ENCODE results near the gene G6PD. TPM values are rescaled to one million over a fixed set of nuclear protein-coding genes. Genes with fewer than 3 reads are reported as not detected.
"Not testable (repeated sequence)": the region's sequence is repeated elsewhere in the genome, so short reads cannot be mapped to it uniquely, and the experiment has no call there.

The G6PD gene
- total RNA-seq, 2 donors from 2014 or later: 51.9 to 55.4 TPM

DNA sequence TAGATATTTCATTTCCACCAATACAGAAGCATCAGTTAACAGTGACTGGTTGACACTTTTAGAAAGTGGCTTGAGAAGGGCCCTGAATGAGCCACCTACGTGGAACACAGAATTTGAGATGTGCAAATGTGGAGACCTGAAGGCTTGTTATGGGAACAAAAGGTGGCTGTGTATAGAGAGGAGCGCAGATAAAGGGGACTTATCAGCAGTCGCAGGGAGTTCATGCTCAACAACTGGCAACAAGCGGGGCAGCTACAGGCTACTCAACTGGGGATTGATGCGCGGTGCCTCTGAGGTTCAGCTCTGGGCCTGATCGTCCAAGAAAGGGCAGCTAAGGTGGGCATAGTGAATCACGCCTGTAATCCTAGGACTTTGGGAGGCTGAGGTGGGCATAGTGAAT is 27.3 kb downstream of the G6PD start:
- intact Hi-C loops (cut with DNase I): loop anchor here in 1 of 2 donors (5.0 kb wide), 1 partner anchor 742 kb away; no protein-coding TSS in a partner anchor
- no peak for DNase-seq (ENCODE audit: low spot score)

- intact Hi-C loops (cut with DNase I): loop anchor here in 1 of 2 donors (5.0 kb wide), 1 partner anchor 740 kb away; no protein-coding TSS in a partner anchor
- no peak for DNase-seq (ENCODE audit: low spot score)
These were observed 29.4 kb downstream of the G6PD start for GRCh38 chrX:154517101-154517781.

GRCh38 chrX:154516656-154517100 is 30.0 kb downstream of the G6PD start:
- no peak for DNase-seq (ENCODE audit: low spot score)
- intact Hi-C loops (cut with DNase I): loop anchor here in 1 of 2 donors (5.0 kb wide), 1 partner anchor 739 kb away; no protein-coding TSS in a partner anchor

GRCh38 chrX:154515966-154516655 is 30.5 kb downstream of the G6PD start, which contains the start of gene FAM3A:
Gene FAM3A (minus strand): TSS chrX:154516232. CDS start chrX:154515772, 460 bp downstream.
- DNase-seq (ENCODE audit: low spot score): peak; percentile 98
- intact Hi-C loops (cut with DNase I): loop anchor here in 1 of 2 donors (5.0 kb wide), 1 partner anchor 739 kb away; no protein-coding TSS in a partner anchor

DNA sequence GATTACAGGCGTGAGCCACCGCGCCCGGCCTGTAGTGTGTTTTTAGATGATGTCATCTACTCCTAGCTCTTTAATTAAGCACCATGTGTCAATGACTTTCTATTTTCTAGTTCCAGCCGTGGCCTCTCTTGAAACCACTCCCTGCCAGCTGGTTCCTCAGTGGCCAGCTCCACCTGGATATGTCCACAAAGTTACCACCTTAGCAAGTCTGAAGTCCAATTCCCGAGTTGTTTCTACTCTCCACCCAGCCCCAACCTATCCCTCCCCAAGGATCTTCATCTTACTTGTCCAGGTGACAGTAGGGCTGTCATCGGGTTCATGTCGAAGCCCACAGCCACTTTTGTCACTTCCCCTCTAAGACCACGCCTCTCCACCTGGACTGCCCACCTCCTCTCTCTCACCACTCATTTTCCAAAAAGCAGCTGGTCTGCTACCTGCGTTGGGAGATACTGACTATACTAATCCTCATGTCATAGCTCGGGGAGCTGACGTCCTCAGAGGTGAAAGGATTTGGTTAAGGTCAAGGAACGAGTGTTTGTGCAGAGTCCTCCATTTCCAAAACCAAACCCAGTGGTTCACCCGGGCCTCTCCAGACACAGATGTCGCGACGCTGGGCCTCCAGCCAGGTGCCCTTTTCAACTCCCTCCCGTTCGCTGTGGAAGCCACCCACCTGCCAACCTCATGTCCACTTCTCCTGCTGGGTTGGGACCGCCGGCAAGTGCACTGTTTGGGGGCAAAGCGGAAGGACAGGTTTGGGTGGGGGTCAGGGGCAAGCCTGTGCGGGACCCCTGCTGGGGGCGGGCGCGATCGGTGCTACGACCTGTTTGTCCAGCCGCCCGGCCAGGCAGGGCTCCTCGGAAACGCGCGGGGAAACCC is 31.3 kb downstream of the G6PD start:
- intact Hi-C loops (cut with DNase I): loop anchor here in 1 of 2 donors (5.0 kb wide), 1 partner anchor 738 kb away; no protein-coding TSS in a partner anchor
- no peak for DNase-seq (ENCODE audit: low spot score)

DNA sequence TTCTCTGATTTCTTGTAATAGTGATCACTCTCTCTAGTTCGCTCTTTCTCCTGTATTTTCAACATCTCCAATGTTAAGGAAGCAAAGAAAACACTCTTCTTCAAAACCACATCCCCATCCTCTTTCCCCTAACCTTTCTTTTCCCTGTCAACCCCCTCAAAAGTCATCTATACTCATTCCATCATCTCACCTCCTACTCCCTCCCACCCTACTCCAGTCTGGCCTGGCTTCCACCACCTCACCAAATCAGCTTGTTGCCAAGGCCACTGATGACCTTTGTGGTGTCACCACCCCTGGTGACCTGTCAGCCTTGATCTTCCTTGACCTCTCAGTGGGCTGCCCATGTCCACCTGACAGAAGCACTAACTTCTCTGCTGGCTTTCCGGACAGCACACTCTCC is 32.9 kb downstream of the G6PD start:
- DNase-seq (ENCODE audit: low spot score): no peak
- intact Hi-C loops (cut with DNase I): no loop called here

DNA sequence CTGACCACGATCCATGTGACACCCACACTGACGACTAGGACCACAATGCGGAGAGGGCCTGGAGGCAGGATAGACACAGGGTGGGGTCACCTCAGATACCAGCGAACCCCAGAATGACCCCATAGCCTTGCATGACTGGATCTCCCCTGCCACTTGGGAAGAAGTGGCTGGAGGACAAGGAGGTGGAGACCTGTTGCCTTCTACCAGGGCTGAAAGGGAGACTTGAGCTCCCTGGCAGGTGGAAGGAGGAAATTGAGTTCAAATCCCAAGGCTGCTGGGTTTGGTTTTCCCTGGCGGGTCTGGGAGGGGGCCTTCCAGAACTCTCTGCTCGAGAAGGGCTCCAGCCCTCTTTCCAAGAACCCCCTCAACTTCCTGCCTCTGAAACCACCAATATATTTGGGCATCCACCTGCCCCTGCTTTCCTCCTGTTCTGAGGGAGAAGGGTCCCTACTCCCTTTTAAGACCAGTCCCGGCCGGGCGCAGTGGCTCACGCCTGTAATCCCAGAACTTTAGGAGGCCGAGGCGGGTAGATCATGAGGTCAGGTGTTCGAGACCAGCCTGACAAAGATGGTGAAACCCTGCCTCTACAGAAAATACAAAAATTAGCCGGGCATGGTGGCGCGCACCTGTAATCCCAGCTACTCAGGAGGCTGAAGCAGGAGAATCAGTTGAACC is 33.6 kb downstream of the G6PD start:
- intact Hi-C loops (cut with DNase I): no loop called here
- no peak for DNase-seq (ENCODE audit: low spot score)

DNA sequence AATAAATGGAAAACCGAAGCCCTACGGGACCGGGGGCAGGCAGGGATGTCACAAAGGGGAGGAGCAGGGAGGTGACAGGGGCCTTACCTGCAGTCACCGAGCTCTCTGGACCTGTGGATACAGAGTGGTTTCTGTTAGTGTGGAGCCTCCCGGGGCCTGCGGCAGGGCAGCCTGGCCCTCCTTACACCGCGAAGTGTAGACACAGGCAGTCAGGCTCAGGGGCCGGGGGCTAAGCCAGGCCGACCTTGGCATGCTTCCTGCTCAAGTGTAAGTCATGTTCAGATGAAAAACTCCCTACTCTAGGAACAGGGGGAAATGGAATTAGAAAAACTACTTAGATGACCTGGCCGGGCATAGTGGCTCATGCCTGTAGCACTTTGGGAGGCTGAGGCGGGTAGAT is 34.9 kb downstream of the G6PD start:
- intact Hi-C loops (cut with DNase I): no loop called here
- no peak for DNase-seq (ENCODE audit: low spot score)

GRCh38 chrX:154509455-154509854 is 37.2 kb downstream of the G6PD start:
- intact Hi-C loops (cut with DNase I): no loop called here
- DNase-seq (ENCODE audit: low spot score): no peak

DNA sequence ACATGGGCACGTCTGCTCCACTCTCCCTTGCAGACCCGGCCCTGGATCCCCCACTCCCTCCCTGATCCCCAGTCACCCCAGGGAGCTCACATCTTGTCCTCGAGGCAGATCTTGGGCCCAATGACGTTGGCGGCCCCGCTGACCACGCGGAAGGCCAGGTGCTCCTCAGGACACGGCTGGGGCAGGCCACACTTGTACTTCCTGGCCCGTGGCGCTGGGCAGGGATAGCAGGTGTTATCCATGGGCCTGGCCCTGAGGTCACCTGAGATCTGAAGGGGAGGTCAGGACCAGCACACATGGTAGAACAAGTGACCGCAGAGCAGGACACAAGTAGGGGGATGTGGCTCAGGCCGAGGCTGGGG is 38.3 kb downstream of the G6PD start:
- intact Hi-C loops (cut with DNase I): no loop called here

DNA sequence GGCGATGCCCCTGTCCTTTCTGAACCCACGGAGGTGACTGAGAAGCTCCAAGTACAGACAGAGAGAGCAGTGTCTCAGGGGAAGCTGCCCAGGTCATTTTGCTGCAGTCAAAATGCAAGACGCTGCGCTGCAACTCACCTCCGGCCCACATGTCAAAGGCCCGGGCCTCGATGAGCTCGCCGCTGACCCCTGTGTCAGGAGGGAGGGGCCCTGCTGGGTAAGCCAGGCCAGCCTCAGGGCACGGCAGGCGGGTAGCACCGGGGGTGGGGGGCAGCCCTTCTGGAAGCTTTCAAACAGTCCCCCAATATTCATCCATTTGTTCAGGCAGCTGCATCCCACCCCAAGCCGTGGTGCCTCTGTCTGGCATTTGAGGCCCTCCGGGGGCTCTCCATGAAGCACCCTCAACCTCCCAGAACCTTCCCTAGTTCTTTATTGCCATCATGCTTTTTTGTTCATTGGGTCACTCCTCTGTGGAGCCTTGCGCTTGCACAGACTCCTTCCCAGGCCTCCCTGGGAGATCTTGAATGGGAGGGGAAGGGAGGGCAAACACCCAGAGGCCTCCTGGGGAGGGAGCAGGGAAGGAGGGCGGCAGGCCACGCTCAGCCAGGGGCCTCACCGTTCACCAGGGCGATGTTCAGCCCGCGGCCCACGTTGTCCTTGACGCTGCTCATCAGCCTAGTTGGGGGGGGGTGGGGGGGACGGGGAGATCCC is 38.8 kb downstream of the G6PD start:
- intact Hi-C loops (cut with DNase I): no loop called here
- no peak for DNase-seq (ENCODE audit: low spot score)

More for the DNA sequence above, 38.3 kb downstream of the G6PD start:
- DNase-seq (ENCODE audit: low spot score): no peak

- intact Hi-C loops (cut with DNase I): no loop called here
- no peak for DNase-seq (ENCODE audit: low spot score)
These were observed 39.9 kb downstream of the G6PD start for GRCh38 chrX:154506483-154507332.

- intact Hi-C loops (cut with DNase I): no loop called here
- DNase-seq (ENCODE audit: low spot score): no peak
These were observed 40.9 kb downstream of the G6PD start for GRCh38 chrX:154505734-154506133.

DNA sequence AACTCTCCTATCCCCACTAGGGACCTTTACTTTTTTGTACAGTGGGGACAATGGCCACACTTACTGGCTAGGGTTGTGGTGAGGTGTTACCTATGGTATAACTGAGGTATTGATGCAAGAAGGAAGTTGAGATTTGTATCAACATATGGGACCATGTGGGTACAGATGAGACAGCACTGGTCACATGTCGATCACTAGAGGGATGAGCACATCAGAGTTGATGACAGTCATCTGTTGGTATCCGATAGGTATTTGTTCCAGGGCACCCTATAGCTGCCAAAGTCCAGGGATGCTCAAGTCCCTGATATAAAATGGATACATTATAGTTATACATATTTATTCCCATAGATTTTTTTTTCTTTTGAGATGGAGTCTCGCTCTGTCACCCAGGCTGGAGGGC is 43.7 kb downstream of the G6PD start:
- DNase-seq (ENCODE audit: low spot score): no peak
- intact Hi-C loops (cut with DNase I): no loop called here

- intact Hi-C loops (cut with DNase I): no loop called here
- no peak for DNase-seq (ENCODE audit: low spot score)
These were observed 44.5 kb downstream of the G6PD start for GRCh38 chrX:154502098-154502497.

DNA sequence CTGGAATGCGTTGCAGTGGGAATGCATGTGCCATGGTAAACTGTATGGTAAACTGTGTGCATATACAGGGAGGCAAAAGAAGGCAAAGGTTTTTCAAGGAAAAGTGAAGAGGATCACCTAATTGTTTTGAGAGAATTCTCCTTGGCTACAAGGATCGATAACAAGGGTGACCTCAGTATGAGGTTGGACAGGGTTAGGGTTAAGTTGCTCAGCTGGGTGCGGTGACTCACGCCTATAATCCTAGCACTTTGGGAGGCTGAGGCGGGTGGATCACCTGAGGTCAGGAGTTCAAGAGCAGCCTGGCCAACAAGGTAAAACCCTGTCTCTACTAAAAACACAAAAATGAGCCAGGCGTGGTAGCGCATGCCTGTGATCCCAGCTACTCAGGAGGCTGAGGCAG is 45.2 kb downstream of the G6PD start:
- intact Hi-C loops (cut with DNase I); DNase-seq (ENCODE audit: low spot score): not testable (repeated sequence)

- intact Hi-C loops (cut with DNase I); DNase-seq (ENCODE audit: low spot score): not testable (repeated sequence)
These were observed 50.0 kb downstream of the G6PD start for GRCh38 chrX:154496591-154497137.
